ENCODE measurements around the gene IL13.

GRCh38 chr5:132635873-132636272 lies 22.1 kb upstream of the IL13 start:
- TF ChIP-seq POLR2A (IDR thresholded peaks at IDR 0.05) = no peak
- TF ChIP-seq, protein P1, sequence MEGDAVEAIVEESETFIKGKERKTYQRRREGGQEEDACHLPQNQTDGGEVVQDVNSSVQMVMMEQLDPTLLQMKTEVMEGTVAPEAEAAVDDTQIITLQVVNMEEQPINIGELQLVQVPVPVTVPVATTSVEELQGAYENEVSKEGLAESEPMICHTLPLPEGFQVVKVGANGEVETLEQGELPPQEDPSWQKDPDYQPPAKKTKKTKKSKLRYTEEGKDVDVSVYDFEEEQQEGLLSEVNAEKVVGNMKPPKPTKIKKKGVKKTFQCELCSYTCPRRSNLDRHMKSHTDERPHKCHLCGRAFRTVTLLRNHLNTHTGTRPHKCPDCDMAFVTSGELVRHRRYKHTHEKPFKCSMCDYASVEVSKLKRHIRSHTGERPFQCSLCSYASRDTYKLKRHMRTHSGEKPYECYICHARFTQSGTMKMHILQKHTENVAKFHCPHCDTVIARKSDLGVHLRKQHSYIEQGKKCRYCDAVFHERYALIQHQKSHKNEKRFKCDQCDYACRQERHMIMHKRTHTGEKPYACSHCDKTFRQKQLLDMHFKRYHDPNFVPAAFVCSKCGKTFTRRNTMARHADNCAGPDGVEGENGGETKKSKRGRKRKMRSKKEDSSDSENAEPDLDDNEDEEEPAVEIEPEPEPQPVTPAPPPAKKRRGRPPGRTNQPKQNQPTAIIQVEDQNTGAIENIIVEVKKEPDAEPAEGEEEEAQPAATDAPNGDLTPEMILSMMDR (IDR thresholded peaks at IDR 0.05) = no peak
